ENCODE data around the gene TAS2R41.

DNA sequence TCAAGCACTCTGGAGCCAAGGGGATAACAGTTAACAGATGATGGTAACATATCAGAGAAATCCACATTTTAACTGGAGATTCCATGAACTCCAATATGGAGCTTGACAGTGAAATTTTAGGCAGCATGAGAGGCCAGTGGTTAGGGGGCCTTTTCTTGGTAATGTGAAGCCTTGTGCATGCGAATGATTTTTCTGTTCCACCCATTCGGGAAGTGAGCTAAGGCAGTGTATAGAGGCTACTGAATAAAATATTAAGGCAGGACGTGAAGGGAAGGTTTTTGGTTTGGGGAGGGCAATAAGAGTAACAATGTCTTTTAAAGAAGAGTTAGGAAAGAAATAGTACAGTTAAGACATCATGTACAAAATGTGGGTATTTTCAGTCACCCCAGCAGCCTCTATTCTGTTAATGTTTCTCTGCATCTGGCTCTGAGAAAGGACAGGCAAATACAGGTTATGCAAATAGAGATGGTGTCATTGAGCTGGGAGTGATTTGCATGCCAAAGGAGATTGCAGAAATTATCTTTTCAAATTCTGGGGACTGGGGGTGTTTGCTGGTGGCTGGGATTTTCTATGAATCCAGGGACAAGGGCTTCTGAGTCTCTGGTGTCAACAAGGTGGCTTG lies 41.2 kb upstream of the TAS2R41 start:
- TF ChIP-seq POLR2A (IDR thresholded peaks at IDR 0.05): no peak
- TF ChIP-seq, protein P1, sequence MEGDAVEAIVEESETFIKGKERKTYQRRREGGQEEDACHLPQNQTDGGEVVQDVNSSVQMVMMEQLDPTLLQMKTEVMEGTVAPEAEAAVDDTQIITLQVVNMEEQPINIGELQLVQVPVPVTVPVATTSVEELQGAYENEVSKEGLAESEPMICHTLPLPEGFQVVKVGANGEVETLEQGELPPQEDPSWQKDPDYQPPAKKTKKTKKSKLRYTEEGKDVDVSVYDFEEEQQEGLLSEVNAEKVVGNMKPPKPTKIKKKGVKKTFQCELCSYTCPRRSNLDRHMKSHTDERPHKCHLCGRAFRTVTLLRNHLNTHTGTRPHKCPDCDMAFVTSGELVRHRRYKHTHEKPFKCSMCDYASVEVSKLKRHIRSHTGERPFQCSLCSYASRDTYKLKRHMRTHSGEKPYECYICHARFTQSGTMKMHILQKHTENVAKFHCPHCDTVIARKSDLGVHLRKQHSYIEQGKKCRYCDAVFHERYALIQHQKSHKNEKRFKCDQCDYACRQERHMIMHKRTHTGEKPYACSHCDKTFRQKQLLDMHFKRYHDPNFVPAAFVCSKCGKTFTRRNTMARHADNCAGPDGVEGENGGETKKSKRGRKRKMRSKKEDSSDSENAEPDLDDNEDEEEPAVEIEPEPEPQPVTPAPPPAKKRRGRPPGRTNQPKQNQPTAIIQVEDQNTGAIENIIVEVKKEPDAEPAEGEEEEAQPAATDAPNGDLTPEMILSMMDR (IDR thresholded peaks at IDR 0.05): no peak

Data from lower leg skin (tissue), 3 donors.